A549 (cell line): Measurements from ENCODE around the gene GGTLC2. TPM values are rescaled to one million over a fixed set of nuclear protein-coding genes. Genes with fewer than 3 reads are reported as not detected.
"Not testable (repeated sequence)": the region's sequence is repeated elsewhere in the genome, so short reads cannot be mapped to it uniquely, and the experiment has no call there.

Source experiments
- ATAC-seq, 2 experiments: fragments of 200-7000 bp in 1 of 2; fragments of >200 bp in 1 of 2; cut with Nextera tagmentation in 1 of 2; cut with Tn5 transposase in 1 of 2; 3 replicates each; pipeline versions ENCODE4 v1.8.0 to v1.9.1; 2018 to 2020; ENCODE audit warnings: mild to moderate bottlenecking in 1 of 2, moderate library complexity in 1 of 2
- CTCF ChIA-PET: fragments of 300-600 bp; sonication (Branson Sonifier 250); formaldehyde crosslinking; extraction: SDS; loops from one replicate; lab custom pipeline; 2021; ENCODE audit warnings: antibody characterized with exemption, inconsistent platforms; lab: Yijun Ruan, JAX
- POLR2A ChIA-PET: fragments of 350-600 bp; formaldehyde crosslinking; extraction: SDS; loops from one replicate; lab custom pipeline; 2021; ENCODE audit warnings: antibody characterized with exemption, inconsistent platforms; lab: Yijun Ruan, JAX
- DNase-seq, 2 experiments: peaks; one replicate each; pipeline versions ENCODE4 v3.0.0 to v3.0.0-alpha.2; 2011 to 2016; ENCODE audit warnings: low read depth in 1 of 2, low spot score in 1 of 2
- FAIRE-seq: peaks from 2 replicates; lab custom pipeline; 2011; peaks lifted over from hg19 to GRCh38; lab: Jason Lieb, UNC
- H3K27ac ChIP-seq, 2 experiments: fragments of >200 bp; sonication (Bioruptor Twin); formaldehyde crosslinking; 3 replicates each; pipeline ENCODE4 v1.5.1; 2016 to 2017
- H3K4me1 ChIP-seq: fragments of >200 bp; sonication (Bioruptor Twin); formaldehyde crosslinking; 3 replicates; pipeline ENCODE4 v1.6.1; 2016
- H3K4me2 ChIP-seq: fragments of >200 bp; sonication (Bioruptor Twin); formaldehyde crosslinking; 3 replicates; pipeline ENCODE4 v1.6.1; 2016
- H3K4me3 ChIP-seq: fragments of >200 bp; sonication (Bioruptor Twin); formaldehyde crosslinking; 3 replicates; pipeline ENCODE4 v1.5.1; 2016
- H3K9me3 ChIP-seq: fragments of >200 bp; sonication (Bioruptor Twin); formaldehyde crosslinking; 3 replicates; pipeline ENCODE4 v1.6.1; 2016
- RAD21 ChIP-seq, 2 experiments: fragments of >200 bp in 1 of 2; sonication (Bioruptor Twin) in 1 of 2; formaldehyde crosslinking in 1 of 2; IDR thresholded peaks in 1 of 2; conservative IDR thresholded peaks in 1 of 2; 2 replicates in 1 of 2; 3 replicates in 1 of 2; pipeline ENCODE4 v1.6.1; 2012 to 2018; ENCODE audit warnings: inconsistent platforms in 1 of 2
- WGBS: methylation state at CpG from one replicate; pipeline ENCODE4 v1.1.6; 2017; ENCODE audit errors: missing lambda C conversion rate; 5-methylcytosine and 5-hydroxymethylcytosine counted together
- polyA plus RNA-seq, 4 experiments: library from polyadenylated mRNA; depleted of rRNA in 3 of 4; stranded (reverse); fragments of >200 nt; fragmentation: RNase III in 1 of 4; extraction: RNeasy Plus Mini Kit Qiagen cat#74134 plus additional on column Dnase treatment in 1 of 4; gene quantifications; 2 replicates in 3 of 4; 3 replicates in 1 of 4; pipeline ENCODE4 v1.2.3, GENCODE V29; 2011 to 2017
- TF ChIP-seq, protein P1 (sequence below): fragments of >200 bp; sonication (Bioruptor Twin); formaldehyde crosslinking; IDR thresholded peaks from 3 replicates; pipeline ENCODE4 v1.5.1; 2016

GGTLC2 gene
- polyA plus RNA-seq, 2 of the 4 experiments (the other 2 are of a cell fraction) = not detected

DNA sequence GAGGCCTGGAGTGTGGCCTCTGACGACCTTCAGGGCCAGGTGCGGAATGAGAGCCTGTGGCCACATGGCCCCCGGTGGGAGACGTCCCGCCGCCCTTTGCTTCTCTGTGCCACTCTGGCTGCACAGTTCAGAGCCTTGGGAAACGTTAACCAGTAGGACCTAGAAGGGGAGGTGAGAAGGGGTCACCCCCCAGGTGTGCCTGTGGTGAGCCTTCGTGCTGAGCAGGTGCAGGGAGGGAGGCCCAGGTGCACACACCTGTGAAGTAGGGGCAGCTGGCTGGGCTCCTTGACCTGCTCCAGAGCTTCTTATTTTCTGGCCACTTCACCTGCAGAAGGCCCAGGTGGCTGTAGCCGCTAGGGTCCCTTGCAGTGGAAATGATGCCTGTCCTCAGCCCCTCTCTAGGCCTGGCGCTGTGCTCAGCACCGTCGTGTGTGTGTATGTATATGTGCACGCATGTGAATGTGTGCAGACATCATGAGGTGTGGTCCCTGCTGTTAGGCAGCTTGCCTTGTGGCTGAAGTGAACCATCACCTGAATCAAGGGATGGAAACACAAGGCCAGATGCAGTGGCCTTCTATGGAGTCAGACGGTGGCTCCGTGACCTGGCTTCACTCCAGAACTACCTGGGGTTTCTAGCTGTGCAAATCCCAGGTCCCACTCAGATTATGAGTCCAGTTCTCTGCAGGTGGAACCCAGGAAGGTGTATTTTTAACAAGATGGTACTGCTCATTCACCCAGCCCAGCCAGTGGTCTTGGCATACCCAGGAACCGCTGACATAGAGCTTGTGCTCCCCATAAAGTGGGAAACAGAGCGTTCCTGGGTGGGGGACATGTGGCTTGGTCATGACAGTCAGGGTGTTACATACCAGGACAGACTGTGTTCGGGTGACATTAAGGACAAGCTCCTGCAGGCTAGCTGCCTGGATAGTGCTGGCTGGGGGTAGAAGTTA is 15.6 kb upstream of the GGTLC2 start:
- H3K9me3 ChIP-seq, FAIRE-seq, H3K27ac ChIP-seq, ATAC-seq, H3K4me1 ChIP-seq, H3K4me2 ChIP-seq, H3K4me3 ChIP-seq, POLR2A ChIA-PET, CTCF ChIA-PET, DNase-seq: not testable (repeated sequence)
- WGBS = 60% methylated on average over 8 of the region's 18 CpGs

GRCh38 chr22:22631223-22631652 is 13.2 kb upstream of the GGTLC2 start:
- POLR2A ChIA-PET, H3K9me3 ChIP-seq, H3K4me1 ChIP-seq, H3K27ac ChIP-seq, H3K4me2 ChIP-seq, FAIRE-seq, CTCF ChIA-PET, H3K4me3 ChIP-seq, DNase-seq, ATAC-seq: not testable (repeated sequence)
- WGBS = 74% methylated on average over 5 of the region's 7 CpGs

DNA sequence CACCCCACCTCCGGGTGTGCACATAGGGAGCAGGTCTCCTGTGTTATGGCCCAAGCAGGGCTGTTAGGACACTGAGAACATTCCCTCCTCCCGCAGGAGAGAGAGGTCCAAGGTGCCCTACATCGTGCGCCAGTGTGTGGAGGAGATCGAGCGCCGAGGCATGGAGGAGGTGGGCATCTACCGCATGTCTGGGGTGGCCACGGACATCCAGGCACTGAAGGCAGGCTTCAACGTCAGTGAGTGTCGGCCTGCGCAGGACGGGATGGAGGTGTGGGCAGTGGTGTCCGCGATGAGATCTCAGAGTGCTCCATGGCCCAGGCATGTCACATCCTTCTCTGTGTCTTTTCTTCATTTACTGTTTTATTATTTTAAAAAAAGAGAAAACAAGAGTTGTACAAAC is 12.2 kb upstream of the GGTLC2 start:
- H3K4me3 ChIP-seq, H3K4me1 ChIP-seq, FAIRE-seq, H3K4me2 ChIP-seq, ATAC-seq, DNase-seq, H3K27ac ChIP-seq, POLR2A ChIA-PET, CTCF ChIA-PET, H3K9me3 ChIP-seq: not testable (repeated sequence)
- 84% methylated on average over 5 of the region's 15 CpGs for WGBS

DNA sequence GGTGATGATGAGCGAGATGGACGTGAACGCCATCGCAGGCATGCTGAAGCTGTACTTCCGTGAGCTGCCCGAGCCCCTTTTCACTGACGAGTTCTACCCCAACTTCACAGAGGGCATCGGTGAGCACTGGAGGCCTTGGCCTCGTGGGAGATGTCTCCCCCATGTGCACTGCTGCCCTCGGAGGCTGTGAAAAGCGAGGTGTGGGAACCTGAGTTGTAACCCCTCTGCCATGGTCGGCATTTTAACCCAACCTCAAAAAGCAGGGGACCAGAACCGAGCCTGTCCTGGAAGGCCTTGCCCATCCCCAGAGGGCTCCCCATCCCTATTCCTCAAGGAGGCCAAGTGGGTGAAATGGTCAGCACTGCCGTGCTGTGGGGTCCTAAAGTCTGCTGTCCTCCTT is 10.9 kb upstream of the GGTLC2 start:
- H3K27ac ChIP-seq, CTCF ChIA-PET, FAIRE-seq, POLR2A ChIA-PET, ATAC-seq, DNase-seq, H3K9me3 ChIP-seq, H3K4me2 ChIP-seq, H3K4me1 ChIP-seq, H3K4me3 ChIP-seq: not testable (repeated sequence)
- 66% methylated on average over 13 of the region's 14 CpGs for WGBS

DNA sequence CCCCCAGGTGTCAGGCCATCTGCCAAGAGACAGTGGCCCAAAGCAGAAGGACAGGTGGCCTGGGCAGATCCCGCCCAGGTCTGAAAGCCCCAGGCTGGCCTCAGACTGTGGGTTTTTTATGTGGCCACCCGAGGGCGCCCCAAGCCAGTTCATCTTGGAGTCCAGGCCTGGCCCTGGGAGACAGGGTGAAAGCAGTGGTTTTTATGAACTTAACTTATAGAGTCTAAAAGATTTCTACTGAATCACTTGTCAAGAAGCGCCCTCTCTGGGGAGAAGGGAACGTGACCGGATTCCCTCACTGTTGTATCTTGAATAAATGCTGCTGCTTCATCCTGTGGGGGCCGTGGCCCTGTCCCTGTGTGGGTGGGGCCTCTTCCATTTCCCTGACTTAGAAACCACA is 8.2 kb upstream of the GGTLC2 start:
- H3K4me1 ChIP-seq, CTCF ChIA-PET, H3K9me3 ChIP-seq, ATAC-seq, FAIRE-seq, H3K4me3 ChIP-seq, H3K4me2 ChIP-seq, POLR2A ChIA-PET, H3K27ac ChIP-seq: not testable (repeated sequence)
- WGBS = 0% methylated on average over 4 of the region's 7 CpGs
- peak; percentile 40 to 45 for TF ChIP-seq RAD21 (conservative IDR thresholded peaks at IDR 0.05 in 1 of 2, IDR thresholded peaks at IDR 0.05 in 1 of 2)
- TF ChIP-seq, protein P1, sequence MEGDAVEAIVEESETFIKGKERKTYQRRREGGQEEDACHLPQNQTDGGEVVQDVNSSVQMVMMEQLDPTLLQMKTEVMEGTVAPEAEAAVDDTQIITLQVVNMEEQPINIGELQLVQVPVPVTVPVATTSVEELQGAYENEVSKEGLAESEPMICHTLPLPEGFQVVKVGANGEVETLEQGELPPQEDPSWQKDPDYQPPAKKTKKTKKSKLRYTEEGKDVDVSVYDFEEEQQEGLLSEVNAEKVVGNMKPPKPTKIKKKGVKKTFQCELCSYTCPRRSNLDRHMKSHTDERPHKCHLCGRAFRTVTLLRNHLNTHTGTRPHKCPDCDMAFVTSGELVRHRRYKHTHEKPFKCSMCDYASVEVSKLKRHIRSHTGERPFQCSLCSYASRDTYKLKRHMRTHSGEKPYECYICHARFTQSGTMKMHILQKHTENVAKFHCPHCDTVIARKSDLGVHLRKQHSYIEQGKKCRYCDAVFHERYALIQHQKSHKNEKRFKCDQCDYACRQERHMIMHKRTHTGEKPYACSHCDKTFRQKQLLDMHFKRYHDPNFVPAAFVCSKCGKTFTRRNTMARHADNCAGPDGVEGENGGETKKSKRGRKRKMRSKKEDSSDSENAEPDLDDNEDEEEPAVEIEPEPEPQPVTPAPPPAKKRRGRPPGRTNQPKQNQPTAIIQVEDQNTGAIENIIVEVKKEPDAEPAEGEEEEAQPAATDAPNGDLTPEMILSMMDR = peak; percentile 33
- DNase-seq = peak in 1 of 2 experiments; percentile 31

DNA sequence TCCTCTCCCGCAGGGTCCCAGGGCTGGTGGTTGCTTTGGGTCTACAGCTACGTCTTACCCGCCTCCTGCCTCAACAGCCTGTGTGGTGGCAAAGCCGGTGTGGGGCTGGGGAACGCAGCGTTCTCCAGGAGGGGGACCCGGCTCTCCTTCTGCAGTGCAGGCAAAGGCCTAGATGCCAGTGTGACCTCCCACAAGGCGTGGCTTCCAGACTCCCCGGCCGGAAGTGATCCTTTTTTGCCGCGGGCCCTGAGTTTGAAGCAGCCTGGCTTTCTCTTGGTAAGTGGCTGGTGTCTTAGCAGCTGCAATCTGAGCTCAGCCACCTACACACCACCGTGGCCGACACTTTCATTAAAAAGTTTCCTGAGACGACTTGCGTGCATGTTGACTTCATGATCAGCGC is 6.1 kb upstream of the GGTLC2 start:
- H3K27ac ChIP-seq, FAIRE-seq, CTCF ChIA-PET, DNase-seq, H3K4me2 ChIP-seq, H3K9me3 ChIP-seq, ATAC-seq, H3K4me3 ChIP-seq, H3K4me1 ChIP-seq, POLR2A ChIA-PET: not testable (repeated sequence)
- no CpG with 5 or more reads among the region's 17 CpGs for WGBS

DNA sequence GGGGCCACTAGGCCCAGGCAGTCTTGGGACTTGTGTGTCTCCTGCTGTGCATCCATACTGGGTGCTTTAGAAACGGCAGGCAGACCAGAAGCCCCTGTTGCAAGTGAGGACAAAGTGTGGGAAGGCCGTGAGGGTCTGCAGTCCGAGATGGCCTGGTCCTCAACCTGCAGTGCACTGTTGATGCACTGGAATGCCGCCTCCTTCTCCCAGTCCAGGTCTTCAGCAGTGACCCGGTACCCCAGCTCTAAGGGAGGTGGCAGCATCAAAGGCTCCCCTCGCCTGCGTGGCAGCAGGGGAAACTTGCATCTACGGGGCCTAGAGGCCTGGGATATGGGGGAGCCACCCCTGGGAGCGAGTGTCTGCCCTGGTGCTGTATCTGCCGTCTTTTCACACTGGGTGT is 2.2 kb upstream of the GGTLC2 start:
- no CpG with 5 or more reads among the region's 10 CpGs for whole genome bisulfite sequencing
- H3K4me3 ChIP-seq, ATAC-seq, H3K9me3 ChIP-seq, H3K4me1 ChIP-seq, POLR2A ChIA-PET, CTCF ChIA-PET, FAIRE-seq, H3K27ac ChIP-seq, H3K4me2 ChIP-seq, DNase-seq: not testable (repeated sequence)

DNA sequence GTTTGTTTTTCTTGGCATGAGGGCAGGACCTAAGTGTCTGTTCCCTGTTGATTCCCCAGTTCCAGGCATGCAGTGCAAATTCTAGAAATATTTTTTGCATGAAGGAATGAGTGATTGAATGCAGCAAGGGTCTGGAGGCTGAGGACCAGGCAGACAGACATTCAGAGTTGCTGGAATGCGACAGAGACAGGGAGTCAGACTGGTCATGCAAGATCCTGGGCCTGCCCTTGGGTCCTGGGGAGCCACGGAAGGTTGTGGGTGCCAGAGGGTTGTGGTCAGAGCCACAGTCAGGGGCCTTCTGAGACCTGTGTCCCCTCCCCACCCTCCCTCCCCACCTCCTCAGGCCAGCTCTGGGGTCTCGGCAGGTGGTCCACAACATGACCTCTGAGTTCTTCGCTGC is 1.6 kb downstream of the GGTLC2 start:
- H3K4me1 ChIP-seq, H3K4me2 ChIP-seq, POLR2A ChIA-PET, FAIRE-seq, ATAC-seq, CTCF ChIA-PET, DNase-seq, H3K27ac ChIP-seq, H3K9me3 ChIP-seq, H3K4me3 ChIP-seq: not testable (repeated sequence)
- 60% methylated on average over 1 of the region's 4 CpGs for WGBS
